Osteocyte (in vitro differentiated cells): ENCODE results near the gene TPM3. TPM values are rescaled to one million over a fixed set of nuclear protein-coding genes. Genes with fewer than 3 reads are reported as not detected.

ENCODE experiments used
- DNase-seq: peaks from one replicate; pipeline ENCODE4 v3.0.0; 2021; ENCODE audit warnings: mixed read lengths; ENCODE audit not compliant: unreplicated experiment; ENCODE audit errors: extremely low spot score
- H3K27ac Mint-ChIP-seq: one replicate; pipeline ENCODE4 v1.8.0; 2021; ENCODE audit warnings: mild to moderate bottlenecking, mixed read lengths; ENCODE audit not compliant: unreplicated experiment
- H3K27me3 Mint-ChIP-seq: one replicate; pipeline ENCODE4 v1.8.0; 2021; ENCODE audit warnings: mixed read lengths; ENCODE audit not compliant: unreplicated experiment
- H3K36me3 Mint-ChIP-seq: one replicate; pipeline ENCODE4 v1.8.0; 2021; ENCODE audit warnings: mixed read lengths; ENCODE audit not compliant: unreplicated experiment
- H3K4me1 Mint-ChIP-seq: one replicate; pipeline ENCODE4 v1.8.0; 2021; ENCODE audit warnings: mixed read lengths; ENCODE audit not compliant: unreplicated experiment
- H3K4me3 Mint-ChIP-seq: one replicate; pipeline ENCODE4 v1.8.0; 2021; ENCODE audit warnings: mild to moderate bottlenecking, moderate library complexity, mixed read lengths; ENCODE audit not compliant: unreplicated experiment
- H3K9me3 Mint-ChIP-seq: one replicate; pipeline ENCODE4 v1.8.0; 2021; ENCODE audit warnings: mixed read lengths; ENCODE audit not compliant: unreplicated experiment
- CTCF ChIP-seq: fragments of 200-600 bp; sonication (generic); IDR thresholded peaks from 2 replicates; pipeline ENCODE4 v1.5.0; 2021; ENCODE audit warnings: antibody characterized with exemption, mild to moderate bottlenecking, moderate library complexity
- total RNA-seq: library from RNA; stranded (reverse); gene quantifications from 2 replicates; pipeline ENCODE4 v1.2.1, GENCODE V29; 2021

The TPM3 gene
- total RNA-seq, 1 donor from 2014 or later, result 194 TPM

GRCh38 chr1:154222518-154222917, 30.6 kb upstream of the TPM3 start:
- no peak for TF ChIP-seq CTCF
- peak overlapping the region; percentile 93 for H3K27ac Mint-ChIP-seq
- no peak for DNase-seq
- no peaks in the 10 kb centered on the region for H3K9me3 Mint-ChIP-seq
- peak overlapping the region; percentile 90 for H3K4me3 Mint-ChIP-seq
- no peaks in the 10 kb centered on the region for H3K27me3 Mint-ChIP-seq
- H3K36me3 Mint-ChIP-seq, result peaks cover 27% of the 10 kb centered on the region
- peaks cover 54% of the 10 kb centered on the region for H3K4me1 Mint-ChIP-seq

DNA sequence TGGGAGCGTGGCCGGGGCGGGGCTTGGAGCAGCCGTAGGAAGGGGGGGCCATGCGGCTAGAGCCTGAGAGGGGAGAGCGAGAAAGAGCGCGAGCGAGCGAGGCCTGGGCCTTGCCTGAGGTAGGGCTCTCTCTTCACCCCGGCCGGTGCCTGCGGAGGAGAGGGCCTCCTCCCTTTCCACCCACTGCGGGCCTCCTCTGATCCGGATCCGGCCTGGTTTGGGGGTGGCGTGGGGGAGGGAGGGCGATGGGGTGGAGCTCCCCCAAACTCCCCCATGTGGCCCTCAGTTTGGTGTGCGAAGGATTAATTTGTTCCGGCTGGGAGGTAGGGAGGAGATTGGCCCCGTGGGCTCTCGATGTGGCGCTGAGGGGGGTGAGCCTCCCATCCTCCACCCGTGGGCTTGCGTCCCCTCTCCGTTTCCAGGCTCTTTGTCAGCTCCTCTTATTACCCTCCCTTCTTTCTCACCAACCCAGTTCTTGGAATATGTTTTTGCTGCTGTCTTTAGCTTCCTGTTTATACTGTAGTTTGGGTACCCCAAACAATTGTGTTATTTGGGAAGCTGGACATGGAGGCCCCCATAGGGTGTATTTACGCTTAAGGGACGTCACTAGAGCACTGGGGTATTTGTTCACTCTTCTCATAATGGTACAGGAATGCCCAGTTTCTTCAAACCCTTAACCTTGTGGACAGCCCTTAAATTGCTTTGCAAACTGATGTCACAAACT, 29.5 kb upstream of the TPM3 start:
- H3K36me3 Mint-ChIP-seq, result peaks cover 25% of the 10 kb centered on the region
- H3K27me3 Mint-ChIP-seq, result no peaks in the 10 kb centered on the region
- no peaks in the 10 kb centered on the region for H3K9me3 Mint-ChIP-seq
- peak overlapping the region; percentile 93 for H3K27ac Mint-ChIP-seq
- no peak for TF ChIP-seq CTCF
- peak; percentile 84 for DNase-seq
- H3K4me3 Mint-ChIP-seq, result peak overlapping the region; percentile 90
- peaks cover 54% of the 10 kb centered on the region for H3K4me1 Mint-ChIP-seq

DNA sequence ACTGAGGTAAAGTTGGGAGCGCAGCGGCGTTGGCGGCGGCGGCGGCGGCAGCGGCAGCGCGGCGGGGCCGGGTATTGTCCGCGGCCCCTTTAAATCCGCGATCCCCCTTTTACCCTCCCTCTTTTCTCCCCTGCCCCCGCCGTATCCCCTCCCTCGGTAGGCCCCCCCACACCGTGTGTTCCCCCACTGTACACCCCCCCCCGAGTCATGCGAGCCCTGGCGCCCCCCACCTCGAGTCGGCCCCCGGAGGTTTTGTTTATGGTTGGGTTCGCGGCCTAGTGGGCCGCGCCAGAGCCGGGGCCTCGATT, 29.0 kb upstream of the TPM3 start:
- H3K27me3 Mint-ChIP-seq, result no peaks in the 10 kb centered on the region
- H3K4me1 Mint-ChIP-seq, result peaks cover 53% of the 10 kb centered on the region
- DNase-seq, result no peak
- H3K9me3 Mint-ChIP-seq, result no peaks in the 10 kb centered on the region
- TF ChIP-seq CTCF, result no peak
- peaks cover 23% of the 10 kb centered on the region for H3K36me3 Mint-ChIP-seq
- H3K4me3 Mint-ChIP-seq, result peak overlapping the region; percentile 90
- H3K27ac Mint-ChIP-seq, result peak overlapping the region; percentile 99

- H3K4me1 Mint-ChIP-seq, result peaks cover 53% of the 10 kb centered on the region
- H3K27ac Mint-ChIP-seq, result peak within 1 kb of the TSS; percentile 99
- no peak for TF ChIP-seq CTCF
These were observed 28.4 kb upstream of the TPM3 start, which contains the start of gene UBAP2L for GRCh38 chr1:154220071-154220969. TSS of gene UBAP2L (plus strand) at chr1:154220955. CDS start at chr1:154225124, 4,169 bp downstream.

DNA sequence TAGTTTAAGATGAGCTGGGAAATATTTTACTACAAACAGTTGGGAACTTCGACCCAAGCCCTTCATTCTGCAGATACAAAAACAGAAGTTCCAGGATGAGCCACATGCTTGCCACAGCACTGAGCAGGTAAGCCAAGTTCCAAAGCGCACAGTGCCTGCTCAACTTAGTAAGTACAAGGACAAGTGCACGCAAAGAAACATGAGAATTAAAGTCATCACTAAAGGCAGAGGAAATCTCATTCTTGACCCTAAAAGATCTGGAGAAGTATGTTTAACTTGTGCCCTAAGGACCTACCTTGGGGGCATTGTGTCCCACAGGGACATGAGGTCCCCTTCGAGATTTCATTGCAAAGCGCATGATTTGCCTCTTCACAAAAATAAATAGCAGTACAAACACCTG, 27.6 kb upstream of the TPM3 start:
- peaks cover 17% of the 10 kb centered on the region for H3K36me3 Mint-ChIP-seq
- peak; percentile 53 for DNase-seq
- H3K4me3 Mint-ChIP-seq, result peak overlapping the region; percentile 90
- no peaks in the 10 kb centered on the region for H3K9me3 Mint-ChIP-seq
- peaks cover 47% of the 10 kb centered on the region for H3K4me1 Mint-ChIP-seq
- TF ChIP-seq CTCF, result no peak
- no peaks in the 10 kb centered on the region for H3K27me3 Mint-ChIP-seq
- peak overlapping the region; percentile 99 for H3K27ac Mint-ChIP-seq

More at GRCh38 chr1:154220071-154220969, 28.4 kb upstream of the TPM3 start, which contains the start of gene UBAP2L:
- peak; percentile 100 for DNase-seq
- Mint-ChIP-seq H3K4me3 (peak within 1 kb of the TSS; percentile 90), H3K9me3 (no peaks in the 10 kb centered on the region), H3K27me3 (no peaks in the 10 kb centered on the region), H3K36me3 (peaks cover 19% of the 10 kb centered on the region)
